Smooth muscle cell of the brain vasculature (primary cell): ENCODE data around the gene TSPEAR.
"Not testable (repeated sequence)": the region's sequence is repeated elsewhere in the genome, so short reads cannot be mapped to it uniquely, and the experiment has no call there.

ENCODE experiments used
- DNase-seq: peaks from one replicate; pipeline ENCODE4 v3.0.0-alpha.2; 2012; ENCODE audit warnings: low read depth, low spot score

The TSPEAR gene

DNA sequence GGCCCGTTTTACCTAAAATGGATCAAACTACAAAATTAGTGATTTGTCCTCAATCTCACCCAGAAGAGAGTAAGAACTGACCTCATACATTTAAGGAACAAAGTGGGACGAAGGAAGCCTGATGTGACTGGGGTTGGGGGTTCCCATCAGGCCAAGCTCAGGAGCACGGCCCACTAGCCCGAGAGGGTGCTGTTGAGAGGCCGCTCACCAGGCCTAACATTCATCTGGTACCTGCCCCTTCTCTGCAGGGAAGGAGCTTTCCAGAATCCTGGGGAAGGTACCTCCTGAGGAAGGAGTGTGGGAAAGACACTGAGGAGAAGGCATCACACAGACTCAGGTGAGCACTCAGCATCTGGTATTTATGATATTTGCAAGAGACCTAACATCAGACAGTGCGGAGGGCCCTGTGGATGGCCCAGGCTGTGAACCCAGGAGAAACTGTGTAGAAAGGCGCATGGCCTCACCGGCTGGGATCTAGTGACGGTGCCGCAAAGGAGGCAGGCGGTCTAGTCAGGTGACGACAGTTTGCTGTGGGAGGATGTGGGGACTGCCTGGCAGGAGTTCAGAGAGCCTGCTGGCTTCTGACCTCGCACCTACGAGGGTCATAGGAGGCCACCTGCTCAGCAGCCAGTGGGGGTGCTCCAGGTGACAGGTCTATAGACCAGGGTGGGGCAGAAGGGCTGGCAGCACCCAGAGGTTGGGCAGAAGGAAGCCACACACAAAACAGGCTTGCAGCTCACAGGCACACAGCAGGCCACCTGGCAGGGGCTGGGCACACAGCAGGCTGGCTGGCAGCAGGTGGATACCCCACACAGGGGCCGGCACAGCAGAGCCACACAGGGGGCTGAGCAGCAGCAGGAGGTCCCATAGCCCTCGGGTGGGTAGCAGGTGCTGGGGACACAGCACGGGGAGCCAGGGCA lies 57.5 kb downstream of the TSPEAR start:
- DNase-seq: no peak

DNA sequence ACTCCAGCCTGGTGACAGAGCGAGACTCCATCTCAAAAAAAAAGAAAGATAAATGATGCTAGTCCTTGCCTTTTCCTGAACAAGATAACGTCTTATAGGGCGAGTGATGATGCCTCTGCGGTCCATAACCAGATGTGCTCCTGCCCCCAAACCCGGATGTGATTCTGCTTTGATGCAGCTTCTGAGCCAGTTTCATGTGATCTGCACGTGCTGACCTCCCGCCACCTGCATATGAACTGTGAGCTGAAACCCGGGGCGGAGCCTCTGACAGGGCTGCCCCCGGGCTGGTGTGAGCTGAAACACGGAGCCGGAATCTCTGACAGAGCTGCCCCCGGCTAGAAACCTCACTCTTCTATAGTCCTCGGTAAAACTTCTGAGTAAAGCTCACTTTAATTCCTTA lies 58.2 kb downstream of the TSPEAR start:
- DNase-seq: no peak

DNA sequence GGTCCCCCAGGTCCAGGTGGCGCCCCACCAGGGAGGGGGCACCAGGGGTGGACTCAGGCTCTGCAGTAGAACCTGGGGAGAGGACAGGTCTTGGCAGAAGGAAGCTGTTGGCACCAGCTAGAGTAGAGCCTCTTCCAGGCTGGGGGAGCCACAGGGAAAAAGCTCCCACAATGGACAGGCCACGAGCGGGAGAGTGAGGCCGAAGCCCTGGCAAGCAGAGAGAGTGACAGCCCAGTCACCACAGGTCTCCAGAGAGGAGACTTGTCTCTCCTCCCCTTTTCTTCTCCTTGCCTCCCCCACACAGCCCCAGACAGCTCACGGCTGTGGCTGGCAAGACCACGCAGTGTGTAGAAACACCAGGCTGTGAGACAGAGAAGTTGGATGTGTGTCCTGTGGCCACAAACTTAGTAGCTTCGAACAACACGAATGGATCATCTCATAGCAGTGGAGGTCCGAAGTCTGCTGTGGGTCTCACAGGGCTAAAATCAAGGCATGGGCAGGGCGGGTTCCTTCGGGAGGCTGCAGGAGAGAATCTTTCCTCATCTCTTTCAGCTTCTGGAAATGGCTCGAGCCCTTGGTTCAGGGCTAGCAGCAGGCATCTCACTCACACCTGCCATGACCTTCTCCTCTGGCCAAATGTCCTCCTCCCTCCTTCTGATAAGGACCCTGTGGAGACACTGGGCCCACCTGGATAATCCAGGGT lies 60.2 kb downstream of the TSPEAR start:
- DNase-seq: no peak

DNA sequence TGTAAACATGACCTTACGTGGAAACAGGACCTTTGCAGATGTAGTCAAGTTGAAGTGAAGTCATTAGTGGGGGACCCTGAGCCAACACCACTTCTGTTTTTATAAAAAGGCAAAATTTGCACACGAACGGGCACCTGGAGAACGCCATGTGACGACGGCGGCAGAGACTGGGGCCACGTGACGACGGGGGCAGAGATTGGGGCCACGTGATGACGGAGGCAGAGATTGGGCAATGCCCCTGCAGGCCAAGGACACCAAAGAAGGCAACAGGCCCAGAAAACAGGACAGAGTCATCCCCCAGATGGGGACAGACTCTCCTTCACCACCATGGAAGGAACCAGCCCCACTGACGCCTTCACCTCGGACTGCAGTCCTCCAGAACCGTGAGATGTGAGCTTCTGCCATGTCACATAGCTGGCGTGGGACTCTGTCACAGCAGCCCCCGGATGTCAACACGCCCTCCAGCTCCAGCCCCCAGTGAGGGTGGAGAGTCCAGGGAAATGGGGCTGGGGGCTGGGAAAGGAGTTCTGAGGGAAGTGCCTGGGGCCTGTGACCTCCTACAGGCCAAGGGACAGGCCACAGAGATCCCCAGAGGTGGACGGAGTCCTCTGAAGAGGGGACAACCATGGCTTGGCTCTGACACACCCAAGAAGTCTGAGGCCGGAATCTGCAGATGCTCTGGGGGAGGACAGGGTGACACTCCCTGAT lies 61.0 kb downstream of the TSPEAR start:
- no peak for DNase-seq

DNA sequence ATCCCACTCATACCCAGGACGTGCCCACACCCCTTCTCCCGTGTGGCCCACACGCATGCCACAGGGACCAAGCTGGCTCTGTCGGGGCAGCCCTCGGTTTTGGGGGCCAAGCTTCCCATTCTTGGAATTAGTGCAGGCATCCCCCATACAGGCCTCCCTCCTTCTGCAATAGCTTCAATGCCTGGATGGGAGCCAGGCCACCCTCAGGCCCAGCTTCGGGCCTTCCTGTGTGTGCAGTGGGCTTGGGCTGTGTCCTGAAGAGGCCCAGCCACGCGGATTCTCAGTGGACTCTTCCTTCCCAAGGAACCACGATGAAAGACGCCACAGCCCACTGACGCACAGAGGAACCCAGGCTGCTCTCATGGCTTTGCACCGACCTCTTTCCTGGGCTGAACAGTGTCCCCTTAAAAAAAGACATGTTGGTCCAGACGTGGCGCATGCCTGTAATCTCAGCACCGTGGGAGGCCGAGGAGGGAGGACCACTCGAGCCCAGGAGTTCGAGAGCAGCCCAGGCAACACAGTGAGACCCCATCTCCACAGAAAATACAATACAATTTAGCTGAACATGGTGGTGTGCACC lies 61.8 kb downstream of the TSPEAR start:
- DNase-seq: no peak

DNA sequence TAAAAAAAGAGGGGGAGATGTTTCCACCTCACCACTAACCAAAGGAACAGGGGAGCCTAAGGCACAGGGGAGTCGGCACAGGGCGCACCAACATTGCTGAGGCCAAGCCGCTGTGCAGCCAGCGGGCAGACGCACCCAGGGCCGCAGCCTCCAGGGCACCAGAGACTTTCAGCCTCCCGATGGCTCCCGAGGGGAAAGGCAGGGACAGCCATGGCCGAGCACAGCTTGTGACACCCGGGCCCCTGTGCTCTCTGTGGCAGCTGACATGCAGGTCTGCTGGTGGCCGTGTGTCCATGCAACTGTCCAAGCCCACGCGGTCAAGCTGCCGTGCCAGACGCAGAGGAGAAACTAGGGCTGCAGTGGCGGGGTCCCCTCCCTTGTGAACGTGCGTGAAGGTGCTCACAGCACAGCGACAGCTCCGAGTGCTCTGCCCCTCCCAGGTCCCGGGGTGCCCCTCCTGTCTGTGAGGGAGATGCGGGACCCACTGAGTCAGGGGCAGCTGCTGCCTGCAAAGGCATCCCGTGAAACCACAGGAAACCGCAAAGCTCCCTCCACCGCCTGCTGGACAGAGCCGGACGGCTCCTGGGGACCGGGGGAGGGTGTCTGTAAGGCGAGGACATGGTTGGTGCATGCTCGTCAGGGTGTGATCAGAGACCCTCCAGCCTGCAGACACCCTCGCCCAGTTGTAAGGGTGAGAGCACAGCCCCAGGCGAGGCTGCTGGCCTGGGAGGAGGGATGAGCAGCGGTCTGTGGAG lies 62.6 kb downstream of the TSPEAR start:
- no peak for DNase-seq

DNA sequence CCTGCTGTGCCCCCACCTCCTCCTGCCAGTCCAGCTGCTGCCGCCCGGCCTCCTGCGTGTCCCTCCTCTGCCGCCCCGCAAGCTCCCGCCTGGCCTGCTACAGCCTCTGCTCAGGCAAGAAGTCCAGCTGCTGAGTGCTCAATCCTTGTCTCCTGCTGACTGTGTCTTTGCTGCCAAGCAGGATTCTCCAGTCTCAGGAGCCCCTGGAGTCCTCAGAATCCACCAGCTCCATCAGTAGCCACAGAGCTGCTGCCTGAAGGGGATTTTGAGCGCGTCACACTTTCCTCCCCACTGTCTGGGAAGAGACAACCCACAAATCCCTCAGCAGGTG lies 64.2 kb downstream of the TSPEAR start:
- DNase-seq: no peak

DNA sequence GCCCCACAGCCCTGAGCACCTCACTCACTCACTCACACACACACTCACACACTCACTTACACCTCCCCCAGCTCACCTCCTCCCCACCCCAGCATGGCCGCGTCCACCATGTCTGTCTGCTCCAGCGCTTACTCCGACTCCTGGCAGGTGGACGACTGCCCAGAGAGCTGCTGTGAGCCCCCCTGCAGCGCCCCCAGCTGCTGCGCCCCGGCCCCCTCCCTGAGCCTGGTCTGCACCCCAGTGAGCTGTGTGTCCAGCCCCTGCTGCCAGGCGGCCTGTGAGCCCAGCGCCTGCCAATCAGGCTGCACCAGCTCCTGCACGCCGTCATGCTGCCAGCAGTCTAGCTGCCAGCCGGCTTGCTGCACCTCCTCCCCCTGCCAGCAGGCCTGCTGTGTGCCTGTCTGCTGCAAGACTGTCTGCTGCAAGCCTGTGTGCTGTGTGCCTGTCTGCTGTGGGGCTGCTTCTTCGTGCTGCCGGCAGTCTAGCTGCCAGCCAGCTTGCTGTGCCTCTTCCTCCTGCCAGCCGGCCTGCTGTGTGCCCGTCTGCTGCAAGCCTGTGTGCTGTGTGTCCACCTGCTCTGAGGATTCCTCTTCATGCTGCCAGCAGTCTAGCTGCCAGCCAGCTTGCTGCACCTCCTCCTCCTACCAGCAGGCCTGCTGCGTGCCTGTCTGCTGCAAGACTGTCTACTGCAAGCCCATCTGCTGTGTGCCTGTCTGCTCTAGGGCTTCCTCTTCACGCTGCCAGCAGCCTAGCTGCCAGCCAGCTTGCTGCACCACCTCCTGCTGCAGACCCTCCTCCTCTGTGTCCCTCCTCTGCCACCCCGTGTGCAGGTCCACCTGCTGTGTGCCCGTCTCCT lies 64.8 kb downstream of the TSPEAR start, which contains the start of gene KRTAP10-11:
Gene KRTAP10-11 (plus strand): TSS at position 49 of the 856 bp plus-strand sequence. CDS start 45 bp downstream, at position 94.
- DNase-seq: not testable (repeated sequence)

DNA sequence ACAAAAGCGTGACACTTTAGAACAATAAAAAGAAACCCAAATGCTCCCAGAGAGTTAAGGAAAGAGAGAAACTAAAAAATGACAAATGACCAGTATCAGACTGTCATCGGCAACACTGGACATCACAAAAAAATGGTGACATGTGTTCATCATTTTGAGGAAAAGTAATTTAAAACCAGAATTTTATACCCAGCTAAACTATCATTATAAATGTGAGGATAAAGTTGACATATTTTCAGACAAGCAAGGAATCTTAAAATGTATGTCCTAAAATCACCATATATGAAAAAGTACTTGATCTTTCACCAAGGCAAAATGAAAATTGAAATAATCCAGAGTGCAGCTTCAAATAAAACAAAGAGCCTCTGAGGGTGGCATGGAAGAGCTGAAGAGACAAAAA lies 66.5 kb downstream of the TSPEAR start:
- no peak for DNase-seq

DNA sequence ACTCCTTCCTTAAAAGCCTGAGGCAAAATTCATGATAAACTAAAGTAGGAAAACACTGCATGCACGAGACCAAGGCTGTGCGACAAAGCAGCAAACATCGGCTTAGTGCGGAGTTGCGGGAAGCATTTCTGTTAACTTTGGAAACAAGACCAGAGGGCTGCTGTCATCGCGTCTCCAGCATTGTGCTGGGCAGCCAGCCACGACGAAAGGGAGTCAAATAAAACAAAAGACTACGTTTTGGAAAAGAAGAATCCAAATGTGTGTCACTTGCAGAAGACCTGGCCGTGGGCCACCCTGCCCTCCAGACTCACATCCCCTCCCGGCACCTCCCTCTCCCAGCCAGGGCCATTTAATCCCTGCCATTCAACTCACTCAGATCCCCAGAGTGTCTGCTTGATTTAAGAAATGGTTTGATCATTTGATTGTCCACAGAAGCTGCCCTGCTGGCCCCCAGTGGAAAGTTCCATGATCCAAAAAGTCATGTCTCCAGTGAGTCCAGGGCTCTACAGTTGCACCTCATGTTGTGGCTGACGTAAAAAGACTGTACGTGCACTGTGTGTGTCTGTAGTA lies 67.5 kb downstream of the TSPEAR start:
- DNase-seq: no peak

DNA sequence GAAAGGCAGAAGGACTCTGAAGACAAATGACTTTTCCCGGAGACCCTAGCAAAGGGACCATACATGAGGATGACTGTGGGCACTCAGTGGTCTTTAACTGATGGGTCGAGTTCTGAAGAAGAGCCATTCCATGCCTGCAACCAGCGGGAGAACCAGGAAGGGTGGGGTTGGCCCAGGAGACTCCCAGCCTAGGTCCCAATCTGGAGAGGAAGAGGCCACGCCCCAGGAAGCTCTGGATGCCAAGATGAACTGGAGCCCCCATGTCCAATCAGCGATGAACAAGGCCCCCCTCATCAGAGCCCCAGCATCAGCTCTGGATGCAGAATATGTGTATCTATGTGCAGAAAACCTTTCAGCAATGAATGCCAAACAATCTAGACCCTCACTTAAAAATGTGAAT lies 70.6 kb downstream of the TSPEAR start:
- no peak for DNase-seq

DNA sequence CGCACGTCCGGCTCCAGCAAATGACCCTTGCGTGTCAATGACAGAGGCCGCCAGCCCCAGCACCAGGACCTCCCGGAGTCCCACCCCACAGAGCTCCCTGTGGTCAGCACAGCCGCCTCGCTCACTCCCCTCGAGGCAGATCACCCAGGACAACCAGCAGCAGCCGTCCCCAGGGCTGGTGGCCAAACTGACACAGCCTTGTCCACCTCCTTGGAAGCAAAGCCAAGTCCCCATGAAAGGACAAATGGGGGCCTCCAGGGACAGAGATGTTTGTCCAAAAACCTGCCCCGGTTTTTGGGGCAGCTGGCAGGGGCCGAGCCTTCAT lies 72.1 kb downstream of the TSPEAR start:
- no peak for DNase-seq

DNA sequence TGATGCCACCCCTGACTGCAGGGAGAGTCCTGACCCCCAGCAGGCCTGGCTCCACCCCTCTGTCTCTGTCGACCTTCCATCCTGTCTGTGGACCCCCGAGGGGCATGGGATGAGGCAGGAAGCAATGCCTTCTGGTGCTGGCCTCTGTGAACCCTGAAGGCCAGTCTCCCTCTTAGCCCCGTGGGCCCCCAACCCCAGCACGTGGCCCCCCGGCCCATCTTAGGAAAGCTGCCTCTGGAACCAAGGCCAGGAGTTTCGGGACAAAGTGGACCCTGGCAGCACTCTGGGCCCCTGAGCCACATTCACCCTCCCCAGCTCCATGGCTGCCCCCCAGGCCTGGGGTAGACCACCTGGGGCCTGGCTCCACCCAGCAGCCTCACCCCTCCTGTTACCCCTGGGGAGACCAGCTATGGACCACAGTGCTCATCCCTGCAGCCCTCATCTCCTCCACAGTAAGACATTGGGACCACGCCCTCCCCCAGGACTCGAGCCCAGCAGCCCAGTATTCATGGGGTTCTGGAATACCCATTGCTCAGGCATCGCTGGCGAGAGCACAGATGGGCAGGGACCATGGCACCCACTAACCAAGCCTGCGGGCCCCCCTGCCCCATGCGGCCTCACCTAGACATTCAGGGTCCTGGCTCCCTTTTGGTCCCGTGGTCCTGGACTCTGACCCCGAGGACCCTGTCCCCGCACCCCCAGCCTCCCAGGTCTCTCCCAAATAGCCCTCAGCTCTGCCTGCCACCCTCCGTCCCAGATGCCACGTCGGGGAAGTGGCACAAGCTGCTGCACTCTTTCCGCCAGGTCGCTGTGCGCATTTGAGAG lies 72.7 kb downstream of the TSPEAR start:
- DNase-seq: not testable (repeated sequence)

DNA sequence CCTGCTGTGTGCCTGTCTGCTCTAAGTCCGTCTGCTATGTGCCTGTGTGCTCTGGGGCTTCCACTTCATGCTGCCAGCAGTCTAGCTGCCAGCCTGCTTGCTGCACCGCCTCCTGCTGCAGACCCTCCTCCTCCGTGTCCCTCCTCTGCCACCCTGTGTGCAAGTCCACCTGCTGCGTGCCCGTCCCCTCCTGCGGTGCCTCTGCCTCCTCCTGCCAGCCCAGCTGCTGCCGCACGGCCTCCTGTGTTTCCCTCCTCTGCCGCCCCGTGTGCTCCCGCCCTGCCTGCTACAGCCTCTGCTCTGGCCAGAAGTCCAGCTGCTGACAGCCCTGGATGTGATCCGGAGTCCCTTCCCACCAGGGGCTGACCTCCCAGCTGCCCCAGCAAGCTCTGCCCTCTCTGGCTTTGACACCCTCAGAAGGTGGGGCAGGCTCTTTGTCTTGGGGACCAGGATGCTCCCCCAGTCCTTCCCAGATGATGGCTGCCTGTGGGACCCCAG lies 73.5 kb downstream of the TSPEAR start:
- DNase-seq: not testable (repeated sequence)

DNA sequence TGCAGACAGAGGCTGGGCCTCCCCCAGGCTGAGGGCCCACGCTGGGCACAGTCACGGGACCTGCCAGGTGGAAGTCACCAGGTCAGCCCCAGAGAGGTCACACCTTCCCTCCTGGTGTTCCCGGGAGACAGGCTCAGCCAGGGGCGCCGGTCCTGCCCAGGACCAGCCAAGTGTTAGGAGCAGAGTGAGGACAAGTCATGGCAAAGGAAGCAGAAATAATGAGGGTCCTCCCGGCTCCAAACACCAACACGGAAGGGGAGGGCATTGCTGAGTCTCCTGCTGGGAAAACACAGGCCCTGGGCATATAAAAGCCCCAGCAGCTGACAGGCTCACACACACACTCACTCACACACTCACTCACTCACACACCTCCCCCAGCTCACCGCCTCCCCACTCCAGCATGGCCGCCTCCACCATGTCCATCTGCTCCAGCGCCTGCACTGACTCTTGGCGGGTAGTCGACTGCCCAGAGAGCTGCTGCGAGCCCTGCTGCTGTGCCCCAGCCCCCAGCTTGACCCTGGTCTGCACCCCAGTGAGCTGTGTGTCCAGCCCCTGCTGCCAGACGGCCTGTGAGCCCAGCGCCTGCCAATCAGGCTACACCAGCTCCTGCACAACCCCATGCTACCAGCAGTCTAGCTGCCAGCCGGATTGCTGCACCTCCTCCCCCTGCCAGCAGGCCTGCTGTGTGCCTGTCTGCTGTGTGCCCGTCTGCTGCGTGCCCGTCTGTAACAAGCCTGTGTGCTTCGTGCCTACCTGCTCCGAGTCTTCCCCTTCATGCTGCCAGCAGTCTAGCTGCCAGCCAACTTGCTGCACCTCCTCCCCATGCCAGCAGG lies 74.1 kb downstream of the TSPEAR start, which contains the start of gene KRTAP10-10:
Gene KRTAP10-10 (plus strand): TSS at position 339 of the 833 bp plus-strand sequence. CDS start 62 bp downstream, at position 401.
- DNase-seq: no peak

DNA sequence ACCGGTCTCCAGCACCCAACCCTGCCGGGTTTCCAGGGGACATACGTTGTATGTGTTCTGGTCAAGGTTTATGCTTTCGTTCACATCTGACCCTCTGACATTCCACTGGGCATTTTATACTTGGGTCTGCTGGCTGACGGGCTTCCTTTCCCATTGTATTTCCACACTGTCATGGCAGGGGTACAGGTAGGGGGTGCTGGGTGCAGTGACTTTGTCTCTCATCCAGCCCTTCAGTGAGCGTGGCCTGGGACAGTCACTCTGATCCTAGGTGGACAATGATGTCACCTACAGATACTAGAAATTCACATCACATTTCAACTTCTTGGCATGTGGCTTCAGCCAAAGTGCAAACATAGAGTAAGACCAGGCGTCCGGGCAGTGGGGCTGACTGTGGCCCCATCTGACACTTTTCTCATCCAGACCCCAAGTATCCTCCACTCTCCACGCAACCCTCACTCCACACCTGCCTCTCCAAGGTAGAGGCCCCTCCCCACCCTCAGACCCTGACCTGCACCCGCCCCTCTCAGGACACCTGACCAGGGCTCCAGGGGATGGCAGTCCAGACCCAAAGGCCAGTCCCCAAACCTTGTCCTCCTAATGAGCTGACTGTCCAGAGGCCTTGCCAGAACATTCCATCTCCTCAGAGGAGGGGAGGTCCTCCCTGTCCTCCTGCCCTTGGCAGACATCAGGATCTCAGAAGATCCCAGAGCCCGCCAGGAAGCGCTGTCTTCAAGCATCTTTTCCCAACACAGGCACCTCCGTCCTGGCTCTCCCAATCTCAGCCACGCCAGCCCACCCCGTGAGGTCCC lies 75.0 kb downstream of the TSPEAR start:
- DNase-seq: no peak

DNA sequence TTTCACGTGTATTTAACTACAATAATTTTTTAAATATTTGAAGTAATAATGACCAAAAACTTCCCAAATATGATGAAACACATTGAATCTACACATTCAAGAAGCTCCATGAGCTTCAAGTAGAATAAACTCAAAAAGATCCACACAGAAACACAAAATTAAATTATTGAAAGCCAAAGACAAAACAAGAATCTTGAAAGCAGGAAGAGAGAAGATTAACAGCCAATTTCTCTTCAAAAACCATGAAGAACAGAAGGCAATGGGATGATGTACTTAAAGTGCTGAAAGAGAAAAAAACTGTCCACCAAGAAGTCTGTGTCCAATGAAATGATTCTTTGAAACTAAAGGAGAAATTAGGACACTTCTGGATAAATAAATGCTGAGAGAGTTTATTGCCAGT lies 79.3 kb downstream of the TSPEAR start:
- no peak for DNase-seq
